Measurements from ENCODE around the gene ANKRD13A.

- TF ChIP-seq ZBTB44 (CRISPR knock-in tag; IDR thresholded peaks at IDR 0.05) (no peak), ZNF274 (CRISPR knock-in tag; IDR thresholded peaks at IDR 0.05) (no peak), HOMEZ (CRISPR knock-in tag; IDR thresholded peaks at IDR 0.05; ENCODE audit: low read depth) (no peak), EZH2 (conservative IDR thresholded peaks at IDR 0.05; ENCODE audit: low read depth, low read length) (no peak), MXI1 (IDR thresholded peaks at IDR 0.05; ENCODE audit: borderline replicate concordance, low read depth, low read length) (no peak), POLR2AphosphoS5 (IDR thresholded peaks at IDR 0.05; ENCODE audit: low read depth, low read length) (no peak), RAD21 (CRISPR knock-in tag; IDR thresholded peaks at IDR 0.05) (no peak), POLR2A (IDR thresholded peaks at IDR 0.05; ENCODE audit: insufficient read depth in 1 of 2, low read depth in 2 of 2, low read length in 2 of 2) (no peak), ETV6 (CRISPR knock-in tag; conservative IDR thresholded peaks at IDR 0.05) (no peak), MZF1 (CRISPR knock-in tag; IDR thresholded peaks at IDR 0.05; ENCODE audit: borderline replicate concordance) (no peak)
- TF ChIP-seq, protein P1, sequence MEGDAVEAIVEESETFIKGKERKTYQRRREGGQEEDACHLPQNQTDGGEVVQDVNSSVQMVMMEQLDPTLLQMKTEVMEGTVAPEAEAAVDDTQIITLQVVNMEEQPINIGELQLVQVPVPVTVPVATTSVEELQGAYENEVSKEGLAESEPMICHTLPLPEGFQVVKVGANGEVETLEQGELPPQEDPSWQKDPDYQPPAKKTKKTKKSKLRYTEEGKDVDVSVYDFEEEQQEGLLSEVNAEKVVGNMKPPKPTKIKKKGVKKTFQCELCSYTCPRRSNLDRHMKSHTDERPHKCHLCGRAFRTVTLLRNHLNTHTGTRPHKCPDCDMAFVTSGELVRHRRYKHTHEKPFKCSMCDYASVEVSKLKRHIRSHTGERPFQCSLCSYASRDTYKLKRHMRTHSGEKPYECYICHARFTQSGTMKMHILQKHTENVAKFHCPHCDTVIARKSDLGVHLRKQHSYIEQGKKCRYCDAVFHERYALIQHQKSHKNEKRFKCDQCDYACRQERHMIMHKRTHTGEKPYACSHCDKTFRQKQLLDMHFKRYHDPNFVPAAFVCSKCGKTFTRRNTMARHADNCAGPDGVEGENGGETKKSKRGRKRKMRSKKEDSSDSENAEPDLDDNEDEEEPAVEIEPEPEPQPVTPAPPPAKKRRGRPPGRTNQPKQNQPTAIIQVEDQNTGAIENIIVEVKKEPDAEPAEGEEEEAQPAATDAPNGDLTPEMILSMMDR (CRISPR knock-in tag; IDR thresholded peaks at IDR 0.05), result no peak
Measured at GRCh38 chr12:110033888-110034287, 34.7 kb downstream of the ANKRD13A start.

All from HepG2 (cell line).